ENCODE measurements around the gene PRKCH. TPM values are rescaled to one million over a fixed set of nuclear protein-coding genes. Genes with fewer than 3 reads are reported as not detected.

PRKCH gene
- total and polyA plus RNA-seq, 2 of the 13 experiments (the other 11 are each of a cell fraction or from before 2014, with no cell fraction given), result 0.48 to 1.3 TPM

DNA sequence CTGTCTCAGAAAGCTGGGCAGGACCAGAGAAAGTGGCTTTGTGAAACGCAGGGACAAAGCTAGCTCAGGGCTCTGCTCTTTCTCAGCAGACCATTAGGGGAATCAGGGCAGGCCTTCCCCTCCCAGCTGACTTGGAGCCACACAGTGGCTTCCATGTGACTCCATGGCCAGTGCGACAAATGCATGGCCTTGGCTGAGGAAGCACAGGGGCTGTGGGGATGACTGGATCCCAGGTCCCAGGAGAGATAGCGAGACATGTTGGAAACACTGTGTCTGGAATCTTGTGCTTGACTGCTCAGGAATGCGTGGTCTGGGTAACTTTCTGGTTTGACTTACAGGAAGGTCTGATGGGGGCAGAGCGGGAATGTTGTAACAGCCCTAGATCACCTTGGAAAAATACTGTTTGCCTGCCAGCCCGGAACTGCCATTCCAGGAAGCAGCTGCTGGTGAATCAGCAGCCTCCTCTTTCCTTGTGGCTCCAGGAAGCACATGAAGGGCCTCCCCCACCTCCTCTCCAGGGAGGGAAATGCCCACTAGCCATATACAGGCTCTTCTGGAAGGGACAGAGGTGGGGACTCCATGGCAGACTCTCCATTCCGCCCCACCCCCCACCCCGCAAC, 240.4 kb downstream of the PRKCH start (continued):
- TF ChIP-seq, protein P1, sequence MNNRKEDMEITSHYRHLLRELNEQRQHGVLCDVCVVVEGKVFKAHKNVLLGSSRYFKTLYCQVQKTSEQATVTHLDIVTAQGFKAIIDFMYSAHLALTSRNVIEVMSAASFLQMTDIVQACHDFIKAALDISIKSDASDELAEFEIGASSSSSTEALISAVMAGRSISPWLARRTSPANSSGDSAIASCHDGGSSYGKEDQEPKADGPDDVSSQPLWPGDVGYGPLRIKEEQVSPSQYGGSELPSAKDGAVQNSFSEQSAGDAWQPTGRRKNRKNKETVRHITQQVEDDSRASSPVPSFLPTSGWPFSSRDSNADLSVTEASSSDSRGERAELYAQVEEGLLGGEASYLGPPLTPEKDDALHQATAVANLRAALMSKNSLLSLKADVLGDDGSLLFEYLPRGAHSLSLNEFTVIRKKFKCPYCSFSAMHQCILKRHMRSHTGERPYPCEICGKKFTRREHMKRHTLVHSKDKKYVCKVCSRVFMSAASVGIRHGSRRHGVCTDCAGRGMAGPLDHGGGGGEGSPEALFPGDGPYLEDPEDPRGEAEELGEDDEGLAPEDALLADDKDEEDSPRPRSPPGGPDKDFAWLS (CRISPR knock-in tag; IDR thresholded peaks at IDR 0.05; ENCODE audit: borderline replicate concordance), result no peak
- no peak for TF ChIP-seq SALL2 (CRISPR knock-in tag; IDR thresholded peaks at IDR 0.05)
- TF ChIP-seq TSC22D2 (CRISPR knock-in tag; IDR thresholded peaks at IDR 0.05; ENCODE audit: borderline replicate concordance), result no peak
- TF ChIP-seq, protein P2, sequence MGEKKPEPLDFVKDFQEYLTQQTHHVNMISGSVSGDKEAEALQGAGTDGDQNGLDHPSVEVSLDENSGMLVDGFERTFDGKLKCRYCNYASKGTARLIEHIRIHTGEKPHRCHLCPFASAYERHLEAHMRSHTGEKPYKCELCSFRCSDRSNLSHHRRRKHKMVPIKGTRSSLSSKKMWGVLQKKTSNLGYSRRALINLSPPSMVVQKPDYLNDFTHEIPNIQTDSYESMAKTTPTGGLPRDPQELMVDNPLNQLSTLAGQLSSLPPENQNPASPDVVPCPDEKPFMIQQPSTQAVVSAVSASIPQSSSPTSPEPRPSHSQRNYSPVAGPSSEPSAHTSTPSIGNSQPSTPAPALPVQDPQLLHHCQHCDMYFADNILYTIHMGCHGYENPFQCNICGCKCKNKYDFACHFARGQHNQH (CRISPR knock-in tag; IDR thresholded peaks at IDR 0.05), result peak; percentile 52; the same call in 1 of the 2 replicates
- peak; percentile 83 for TF ChIP-seq POLR2G (IDR thresholded peaks at IDR 0.05; ENCODE audit: low read depth, low read length)
- TF ChIP-seq ZNF17 (CRISPR knock-in tag; IDR thresholded peaks at IDR 0.05), result no peak
- TF ChIP-seq IKZF4 (CRISPR knock-in tag; IDR thresholded peaks at IDR 0.05; ENCODE audit: borderline replicate concordance, low read depth, not compliant biosample characterization), result no peak
- no peak for TF ChIP-seq ZNF709 (CRISPR knock-in tag; IDR thresholded peaks at IDR 0.05)
- no peak for TF ChIP-seq ZNF549 (CRISPR knock-in tag; IDR thresholded peaks at IDR 0.05)
- peak; percentile 51; the same call in 1 of the 2 replicates for TF ChIP-seq GATA4 (IDR thresholded peaks at IDR 0.05; ENCODE audit: borderline replicate concordance, low read depth)
- TF ChIP-seq, protein P3, sequence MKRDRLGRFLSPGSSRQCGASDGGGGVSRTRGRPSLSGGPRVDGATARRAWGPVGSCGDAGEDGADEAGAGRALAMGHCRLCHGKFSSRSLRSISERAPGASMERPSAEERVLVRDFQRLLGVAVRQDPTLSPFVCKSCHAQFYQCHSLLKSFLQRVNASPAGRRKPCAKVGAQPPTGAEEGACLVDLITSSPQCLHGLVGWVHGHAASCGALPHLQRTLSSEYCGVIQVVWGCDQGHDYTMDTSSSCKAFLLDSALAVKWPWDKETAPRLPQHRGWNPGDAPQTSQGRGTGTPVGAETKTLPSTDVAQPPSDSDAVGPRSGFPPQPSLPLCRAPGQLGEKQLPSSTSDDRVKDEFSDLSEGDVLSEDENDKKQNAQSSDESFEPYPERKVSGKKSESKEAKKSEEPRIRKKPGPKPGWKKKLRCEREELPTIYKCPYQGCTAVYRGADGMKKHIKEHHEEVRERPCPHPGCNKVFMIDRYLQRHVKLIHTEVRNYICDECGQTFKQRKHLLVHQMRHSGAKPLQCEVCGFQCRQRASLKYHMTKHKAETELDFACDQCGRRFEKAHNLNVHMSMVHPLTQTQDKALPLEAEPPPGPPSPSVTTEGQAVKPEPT (CRISPR knock-in tag; IDR thresholded peaks at IDR 0.05; ENCODE audit: low read depth), result no peak; the same call in 1 of the 2 replicates
- TF ChIP-seq TGIF2 (CRISPR knock-in tag; IDR thresholded peaks at IDR 0.05), result peak; percentile 78
- TF ChIP-seq, protein P4, sequence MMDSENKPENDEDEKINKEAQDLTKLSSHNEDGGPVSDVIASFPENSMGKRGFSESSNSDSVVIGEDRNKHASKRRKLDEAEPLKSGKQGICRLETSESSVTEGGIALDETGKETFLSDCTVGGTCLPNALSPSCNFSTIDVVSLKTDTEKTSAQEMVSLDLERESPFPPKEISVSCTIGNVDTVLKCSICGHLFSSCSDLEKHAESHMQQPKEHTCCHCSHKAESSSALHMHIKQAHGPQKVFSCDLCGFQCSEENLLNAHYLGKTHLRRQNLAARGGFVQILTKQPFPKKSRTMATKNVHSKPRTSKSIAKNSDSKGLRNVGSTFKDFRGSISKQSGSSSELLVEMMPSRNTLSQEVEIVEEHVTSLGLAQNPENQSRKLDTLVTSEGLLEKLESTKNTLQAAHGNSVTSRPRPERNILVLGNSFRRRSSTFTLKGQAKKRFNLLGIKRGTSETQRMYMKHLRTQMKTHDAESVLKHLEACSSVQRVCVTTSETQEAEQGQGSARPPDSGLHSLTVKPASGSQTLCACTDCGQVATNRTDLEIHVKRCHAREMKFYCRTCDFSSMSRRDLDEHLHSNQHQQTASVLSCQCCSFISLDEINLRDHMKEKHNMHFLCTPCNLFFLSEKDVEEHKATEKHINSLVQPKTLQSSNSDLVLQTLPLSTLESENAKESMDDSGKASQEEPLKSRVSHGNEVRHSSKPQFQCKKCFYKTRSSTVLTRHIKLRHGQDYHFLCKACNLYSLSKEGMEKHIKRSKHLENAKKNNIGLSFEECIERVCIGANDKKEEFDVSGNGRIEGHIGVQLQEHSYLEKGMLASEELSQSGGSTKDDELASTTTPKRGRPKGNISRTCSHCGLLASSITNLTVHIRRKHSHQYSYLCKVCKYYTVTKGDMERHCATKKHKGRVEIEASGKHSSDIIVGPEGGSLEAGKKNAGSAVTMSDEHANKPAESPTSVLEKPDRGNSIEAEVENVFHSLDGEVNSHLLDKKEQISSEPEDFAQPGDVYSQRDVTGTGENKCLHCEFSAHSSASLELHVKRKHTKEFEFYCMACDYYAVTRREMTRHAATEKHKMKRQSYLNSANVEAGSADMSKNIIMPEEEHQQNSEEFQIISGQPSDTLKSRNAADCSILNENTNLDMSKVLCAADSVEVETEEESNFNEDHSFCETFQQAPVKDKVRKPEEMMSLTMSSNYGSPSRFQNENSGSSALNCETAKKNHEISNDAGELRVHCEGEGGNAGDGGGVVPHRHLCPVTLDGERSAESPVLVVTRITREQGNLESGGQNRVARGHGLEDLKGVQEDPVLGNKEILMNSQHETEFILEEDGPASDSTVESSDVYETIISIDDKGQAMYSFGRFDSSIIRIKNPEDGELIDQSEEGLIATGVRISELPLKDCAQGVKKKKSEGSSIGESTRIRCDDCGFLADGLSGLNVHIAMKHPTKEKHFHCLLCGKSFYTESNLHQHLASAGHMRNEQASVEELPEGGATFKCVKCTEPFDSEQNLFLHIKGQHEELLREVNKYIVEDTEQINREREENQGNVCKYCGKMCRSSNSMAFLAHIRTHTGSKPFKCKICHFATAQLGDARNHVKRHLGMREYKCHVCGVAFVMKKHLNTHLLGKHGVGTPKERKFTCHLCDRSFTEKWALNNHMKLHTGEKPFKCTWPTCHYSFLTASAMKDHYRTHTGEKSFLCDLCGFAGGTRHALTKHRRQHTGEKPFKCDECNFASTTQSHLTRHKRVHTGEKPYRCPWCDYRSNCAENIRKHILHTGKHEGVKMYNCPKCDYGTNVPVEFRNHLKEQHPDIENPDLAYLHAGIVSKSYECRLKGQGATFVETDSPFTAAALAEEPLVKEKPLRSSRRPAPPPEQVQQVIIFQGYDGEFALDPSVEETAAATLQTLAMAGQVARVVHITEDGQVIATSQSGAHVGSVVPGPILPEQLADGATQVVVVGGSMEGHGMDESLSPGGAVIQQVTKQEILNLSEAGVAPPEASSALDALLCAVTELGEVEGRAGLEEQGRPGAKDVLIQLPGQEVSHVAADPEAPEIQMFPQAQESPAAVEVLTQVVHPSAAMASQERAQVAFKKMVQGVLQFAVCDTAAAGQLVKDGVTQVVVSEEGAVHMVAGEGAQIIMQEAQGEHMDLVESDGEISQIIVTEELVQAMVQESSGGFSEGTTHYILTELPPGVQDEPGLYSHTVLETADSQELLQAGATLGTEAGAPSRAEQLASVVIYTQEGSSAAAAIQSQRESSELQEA (CRISPR knock-in tag; IDR thresholded peaks at IDR 0.05; ENCODE audit: not compliant biosample characterization), result no peak
- peak; percentile 92 for TF ChIP-seq MED1 (CRISPR knock-in tag; IDR thresholded peaks at IDR 0.05)
